ENCODE measurements around the gene UTP4. TPM values are rescaled to one million over a fixed set of nuclear protein-coding genes. Genes with fewer than 3 reads are reported as not detected.

Gene UTP4
- total RNA-seq, 3 donors from 2014 or later: 18.6 to 33.2 (median 24.6) TPM

- DNase-seq (peak in 2 of 3 donors; percentile 11 to 37), ATAC-seq (no peak)
- Histone ChIP-seq H3K9me3 (no peaks in the 10 kb centered on the region), H3K4me3 (no peak overlapping the region), H3K4me1 (ENCODE audit: low read depth) (peaks cover 24% of the 10 kb centered on the region), H3K36me3 (ENCODE audit: low read depth) (no peaks in the 10 kb centered on the region)
- TF ChIP-seq, protein P1, sequence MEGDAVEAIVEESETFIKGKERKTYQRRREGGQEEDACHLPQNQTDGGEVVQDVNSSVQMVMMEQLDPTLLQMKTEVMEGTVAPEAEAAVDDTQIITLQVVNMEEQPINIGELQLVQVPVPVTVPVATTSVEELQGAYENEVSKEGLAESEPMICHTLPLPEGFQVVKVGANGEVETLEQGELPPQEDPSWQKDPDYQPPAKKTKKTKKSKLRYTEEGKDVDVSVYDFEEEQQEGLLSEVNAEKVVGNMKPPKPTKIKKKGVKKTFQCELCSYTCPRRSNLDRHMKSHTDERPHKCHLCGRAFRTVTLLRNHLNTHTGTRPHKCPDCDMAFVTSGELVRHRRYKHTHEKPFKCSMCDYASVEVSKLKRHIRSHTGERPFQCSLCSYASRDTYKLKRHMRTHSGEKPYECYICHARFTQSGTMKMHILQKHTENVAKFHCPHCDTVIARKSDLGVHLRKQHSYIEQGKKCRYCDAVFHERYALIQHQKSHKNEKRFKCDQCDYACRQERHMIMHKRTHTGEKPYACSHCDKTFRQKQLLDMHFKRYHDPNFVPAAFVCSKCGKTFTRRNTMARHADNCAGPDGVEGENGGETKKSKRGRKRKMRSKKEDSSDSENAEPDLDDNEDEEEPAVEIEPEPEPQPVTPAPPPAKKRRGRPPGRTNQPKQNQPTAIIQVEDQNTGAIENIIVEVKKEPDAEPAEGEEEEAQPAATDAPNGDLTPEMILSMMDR (IDR thresholded peaks at IDR 0.05): no peak
- intact Hi-C loops (cut with DNase I, micrococcal nuclease): no loop called here
Observed at GRCh38 chr16:69108064-69108904, 24.2 kb upstream of the UTP4 start.

DNA sequence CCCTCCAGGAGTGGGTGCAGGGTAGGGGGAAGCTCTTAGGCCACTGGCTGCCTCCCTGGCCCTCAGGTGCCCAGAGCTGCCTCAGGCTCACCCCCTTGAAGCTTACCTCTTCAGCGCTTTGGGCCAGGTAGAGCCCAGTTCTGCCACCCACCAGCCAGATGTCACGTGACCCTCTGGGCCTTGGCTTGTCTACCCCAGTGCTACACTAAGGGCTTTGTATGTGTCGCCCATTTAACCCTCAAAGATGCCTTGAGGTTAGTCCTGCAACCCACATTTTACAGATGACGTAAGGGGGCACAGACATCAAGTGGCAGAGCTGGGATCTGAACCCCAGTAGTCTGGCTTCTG, 23.6 kb upstream of the UTP4 start:
- intact Hi-C loops (cut with DNase I, micrococcal nuclease): no loop called here

GRCh38 chr16:69109486-69110270, 22.8 kb upstream of the UTP4 start:
- ATAC-seq (no peak), DNase-seq (peak in 1 of 3 donors; percentile 45)
- intact Hi-C loops (cut with DNase I, micrococcal nuclease): loop anchor here in 1 of 2 donors (10.0 kb wide), 1 partner anchor 205 kb away; no protein-coding TSS in a partner anchor
- H3K9me3 ChIP-seq: no peaks in the 10 kb centered on the region
- H3K4me3 ChIP-seq: no peak overlapping the region
- TF ChIP-seq, protein P1 (IDR thresholded peaks at IDR 0.05): no peak
- H3K4me1 ChIP-seq (ENCODE audit: low read depth): peaks cover 24% of the 10 kb centered on the region
- H3K36me3 ChIP-seq (ENCODE audit: low read depth): no peaks in the 10 kb centered on the region

More for the DNA sequence above, 23.6 kb upstream of the UTP4 start:
- H3K4me1 ChIP-seq (ENCODE audit: low read depth): peaks cover 24% of the 10 kb centered on the region
- no peaks in the 10 kb centered on the region for H3K36me3 ChIP-seq (ENCODE audit: low read depth)
- no peaks in the 10 kb centered on the region for H3K9me3 ChIP-seq
- DNase-seq (no peak), ATAC-seq (no peak)
- TF ChIP-seq, protein P1 (IDR thresholded peaks at IDR 0.05): no peak
- H3K4me3 ChIP-seq: no peak overlapping the region

- H3K4me3 ChIP-seq: no peak overlapping the region
- DNase-seq: no peak
- H3K9me3 ChIP-seq: no peaks in the 10 kb centered on the region
- intact Hi-C loops (cut with DNase I, micrococcal nuclease): loop anchor here in 1 of 2 donors (10.0 kb wide), 1 partner anchor 206 kb away; no protein-coding TSS in a partner anchor
- TF ChIP-seq, protein P1 (IDR thresholded peaks at IDR 0.05): no peak
- H3K36me3 ChIP-seq (ENCODE audit: low read depth): no peaks in the 10 kb centered on the region
- H3K4me1 ChIP-seq (ENCODE audit: low read depth): peaks cover 21% of the 10 kb centered on the region
- no peak for ATAC-seq
Observed at GRCh38 chr16:69110406-69110805, 22.0 kb upstream of the UTP4 start.

- no peaks in the 10 kb centered on the region for H3K36me3 ChIP-seq (ENCODE audit: low read depth)
- H3K4me3 ChIP-seq: no peak overlapping the region
Observed at GRCh38 chr16:69111216-69111875, 21.1 kb upstream of the UTP4 start.

More at GRCh38 chr16:69111216-69111875, 21.1 kb upstream of the UTP4 start:
- Histone ChIP-seq H3K4me1 (ENCODE audit: low read depth) (peaks cover 16% of the 10 kb centered on the region), H3K9me3 (no peaks in the 10 kb centered on the region)
- intact Hi-C loops (cut with DNase I, micrococcal nuclease): loop anchor here in 1 of 2 donors (10.0 kb wide), 1 partner anchor 207 kb away; no protein-coding TSS in a partner anchor
- TF ChIP-seq, protein P1 (IDR thresholded peaks at IDR 0.05): no peak
- ATAC-seq (no peak), DNase-seq (no peak)
